Kidney (tissue), 14 donors: ENCODE results near the gene ADAMTS14. TPM values are rescaled to one million over a fixed set of nuclear protein-coding genes. Genes with fewer than 3 reads are reported as not detected.

Source experiments
- DNase-seq, 5 donors: peaks; one replicate each; pipeline ENCODE4 v3.0.0-alpha.2; 2013 to 2020
- FAIRE-seq: peaks from 2 replicates; lab custom pipeline; 2012; peaks lifted over from hg19 to GRCh38; lab: Jason Lieb, UNC
- H3K27ac ChIP-seq, 2 donors: one replicate each; pipeline ENCODE4 v1.7.0; 2013; ENCODE audit warnings: low read depth in 2 of 2, low read length in 2 of 2, inconsistent platforms in 1 of 2
- H3K27me3 ChIP-seq: one replicate; pipeline ENCODE4 v1.7.1; 2013; ENCODE audit warnings: low read length, inconsistent platforms; ENCODE audit not compliant: control insufficient read depth, insufficient read depth
- H3K36me3 ChIP-seq, 3 donors: one replicate each; pipeline versions ENCODE4 v1.7.0 to v1.7.1; 2013; ENCODE audit warnings: low read length in 3 of 3, control low read depth in 1 of 3, inconsistent platforms in 1 of 3; ENCODE audit not compliant: insufficient read depth in 3 of 3, control insufficient read depth in 2 of 3
- H3K4me1 ChIP-seq, 3 donors: one replicate each; pipeline versions ENCODE4 v1.7.0 to v1.7.1; 2013; ENCODE audit warnings: low read length in 3 of 3, inconsistent platforms in 1 of 3, low read depth in 1 of 3; ENCODE audit not compliant: control insufficient read depth in 2 of 3, insufficient read depth in 2 of 3
- H3K4me3 ChIP-seq, 3 donors: one replicate each; pipeline versions ENCODE4 v1.7.0 to v1.8.1; 2013; ENCODE audit warnings: low read length in 3 of 3, control low read depth in 1 of 3, inconsistent platforms in 1 of 3
- H3K9ac ChIP-seq, 3 donors: one replicate each; pipeline versions ENCODE4 v1.7.0 to v1.7.1; 2013; ENCODE audit warnings: low read length in 3 of 3, control low read depth in 1 of 3, inconsistent platforms in 1 of 3
- H3K9me3 ChIP-seq, 3 donors: one replicate each; pipeline versions ENCODE4 v1.7.0 to v1.7.1; 2013; ENCODE audit warnings: low read length in 3 of 3, control low read depth in 1 of 3, inconsistent platforms in 1 of 3; ENCODE audit not compliant: control insufficient read depth in 2 of 3, insufficient read depth in 1 of 3
- intact Hi-C: fragments of 100-400 bp; cut with DNase I; formaldehyde crosslinking; loops from one replicate; pipeline ENCODE4 v1.11.1; 2022
- polyA plus RNA-seq: library from polyadenylated mRNA; stranded (reverse); fragments of 350-450 nt; fragmentation: Illumina TruSeq; extraction: RNeasy Lipid Tissue Mini Kit (QIAGEN cat#74804); gene quantifications from one replicate; pipeline ENCODE4 v1.2.3, GENCODE V29; 2014; ENCODE audit warnings: low read depth, low replicate concordance; ENCODE audit not compliant: insufficient read depth
- total RNA-seq: library from RNA; stranded (reverse); fragmentation: NEBNext Ultra II Directional; extraction: Animal tissue kit (Norgen Biotek cat#: 25700); gene quantifications from one replicate; pipeline ENCODE4 v1.2.1, GENCODE V29; 2021
- TF ChIP-seq, protein P1 (sequence below): IDR thresholded peaks from 3 replicates; pipeline ENCODE4 v1.5.1; 2012; ENCODE audit warnings: mild to moderate bottlenecking, moderate library complexity, borderline replicate concordance; ENCODE audit not compliant: insufficient read depth; ENCODE audit errors: extremely low read depth
- donor health status: control.
- donor health status: control.
- donor health status: control.
- donor health status: control.
- donor health status: control.
- donor health status: DM: yes; HTN: yes; CAD: no.
- donor health status: Normal renal cell carcinoma (clear cell type).

ADAMTS14 gene
- total and polyA plus RNA-seq, 2 donors from 2014 or later = 0.47 TPM; not detected in 1

GRCh38 chr10:70761727-70762350, 89.5 kb downstream of the ADAMTS14 start:
- Histone ChIP-seq H3K27me3 (no peaks in the 10 kb centered on the region), H3K4me3 (no peak overlapping the region), H3K9me3 (no peaks in the 10 kb centered on the region), H3K9ac (no peak overlapping the region), H3K4me1 (peaks cover 0 to 4% (median 0%) of the 10 kb centered on the region in 3 donors), H3K36me3 (no peaks in the 10 kb centered on the region), H3K27ac (no peak overlapping the region)
- no peak for FAIRE-seq
- TF ChIP-seq, protein P1, sequence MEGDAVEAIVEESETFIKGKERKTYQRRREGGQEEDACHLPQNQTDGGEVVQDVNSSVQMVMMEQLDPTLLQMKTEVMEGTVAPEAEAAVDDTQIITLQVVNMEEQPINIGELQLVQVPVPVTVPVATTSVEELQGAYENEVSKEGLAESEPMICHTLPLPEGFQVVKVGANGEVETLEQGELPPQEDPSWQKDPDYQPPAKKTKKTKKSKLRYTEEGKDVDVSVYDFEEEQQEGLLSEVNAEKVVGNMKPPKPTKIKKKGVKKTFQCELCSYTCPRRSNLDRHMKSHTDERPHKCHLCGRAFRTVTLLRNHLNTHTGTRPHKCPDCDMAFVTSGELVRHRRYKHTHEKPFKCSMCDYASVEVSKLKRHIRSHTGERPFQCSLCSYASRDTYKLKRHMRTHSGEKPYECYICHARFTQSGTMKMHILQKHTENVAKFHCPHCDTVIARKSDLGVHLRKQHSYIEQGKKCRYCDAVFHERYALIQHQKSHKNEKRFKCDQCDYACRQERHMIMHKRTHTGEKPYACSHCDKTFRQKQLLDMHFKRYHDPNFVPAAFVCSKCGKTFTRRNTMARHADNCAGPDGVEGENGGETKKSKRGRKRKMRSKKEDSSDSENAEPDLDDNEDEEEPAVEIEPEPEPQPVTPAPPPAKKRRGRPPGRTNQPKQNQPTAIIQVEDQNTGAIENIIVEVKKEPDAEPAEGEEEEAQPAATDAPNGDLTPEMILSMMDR = no peak
- DNase-seq = no peak
- intact Hi-C loops = loop anchor here (5.0 kb wide), 1 partner anchor 210 kb away; no protein-coding TSS in a partner anchor

DNA sequence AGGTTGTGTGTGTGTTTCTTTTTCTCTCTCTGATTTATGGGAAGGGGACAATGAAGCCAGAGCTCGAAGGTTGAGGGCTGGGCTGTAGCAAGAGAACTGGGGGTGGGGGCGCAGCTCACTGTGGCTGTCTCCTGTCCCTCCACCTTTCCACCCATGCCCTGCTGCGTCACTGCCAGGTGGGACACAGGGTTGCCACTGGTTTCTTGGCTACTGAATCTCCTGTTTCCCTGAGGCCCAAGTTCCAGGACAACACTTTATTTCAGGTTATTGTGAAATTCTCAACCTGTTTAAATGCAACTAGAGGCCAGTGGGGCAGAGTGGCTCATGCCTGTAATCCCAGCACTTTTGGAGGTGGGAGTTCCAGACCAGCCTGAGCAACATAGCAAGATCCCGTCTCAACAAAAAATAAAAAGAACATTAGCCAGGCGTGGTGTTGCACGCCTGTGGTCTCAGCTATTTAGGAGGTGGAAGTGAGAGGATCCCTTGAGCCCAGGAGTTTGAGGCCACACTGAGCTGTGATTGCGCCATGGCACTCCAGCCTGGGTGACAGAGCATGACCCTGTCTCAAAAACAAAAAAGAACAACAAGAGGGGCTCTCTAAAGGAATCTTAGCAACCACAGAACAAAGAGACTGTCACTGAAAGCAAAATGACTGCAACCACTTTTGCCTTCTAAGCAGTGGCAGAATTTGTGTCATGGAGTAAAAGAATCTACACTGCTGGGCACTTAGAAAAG, 90.3 kb downstream of the ADAMTS14 start:
- Histone ChIP-seq H3K9ac (no peak overlapping the region), H3K27me3 (no peaks in the 10 kb centered on the region), H3K9me3 (no peaks in the 10 kb centered on the region), H3K4me3 (no peak overlapping the region), H3K27ac (no peak overlapping the region), H3K36me3 (no peaks in the 10 kb centered on the region), H3K4me1 (peaks cover 0 to 4% (median 0%) of the 10 kb centered on the region in 3 donors)
- DNase-seq (no peak), FAIRE-seq (no peak)
- intact Hi-C loops = loop anchor here (5.0 kb wide), 1 partner anchor 210 kb away; no protein-coding TSS in a partner anchor
- TF ChIP-seq, protein P1 = no peak

GRCh38 chr10:70763567-70763966, 91.3 kb downstream of the ADAMTS14 start:
- no peaks in the 10 kb centered on the region for H3K9me3 ChIP-seq
- H3K27me3 ChIP-seq = no peaks in the 10 kb centered on the region
- no peaks in the 10 kb centered on the region for H3K4me1 ChIP-seq
- FAIRE-seq = no peak
- intact Hi-C loops = loop anchor here (5.0 kb wide), 1 partner anchor 211 kb away; no protein-coding TSS in a partner anchor
- no peak overlapping the region for H3K27ac ChIP-seq
- H3K4me3 ChIP-seq = no peak overlapping the region
- no peak for DNase-seq
- no peak overlapping the region for H3K9ac ChIP-seq
- TF ChIP-seq, protein P1 = no peak
- H3K36me3 ChIP-seq = no peaks in the 10 kb centered on the region
